A549 treated with CORT108297 at 1 μM for 4 hours (cell line): Measurements from ENCODE around the gene RMND1. TPM values are rescaled to one million over a fixed set of nuclear protein-coding genes. Genes with fewer than 3 reads are reported as not detected.

Experiments
- total RNA-seq: library from RNA; stranded (reverse); fragments of 200-300 nt; extraction: Qiagen RNA extraction; gene quantifications from 5 replicates; pipeline ENCODE4 v1.2.3, GENCODE V29; 2022

Gene RMND1
- total RNA-seq = 12.2 to 13.8 TPM (median 12.3 TPM) in 5 replicates

GRCh38 chr6:151451950-151452749 is at the start of gene RMND1:
TSS of gene RMND1 (minus strand) at chr6:151452126. CDS start at chr6:151445811, 6,315 bp downstream.

GRCh38 chr6:151493804-151494234 is 41.9 kb upstream of the RMND1 start, which contains the start of gene CCDC170:
TSS of gene CCDC170 (plus strand) at chr6:151494017. CDS start at chr6:151494129, 112 bp downstream.

GRCh38 chr6:151391471-151392413 is 60.2 kb downstream of the RMND1 start, which contains the start of gene ZBTB2:
TSS of gene ZBTB2 (minus strand) at chr6:151391559. CDS start at chr6:151373637, 17,922 bp downstream.

Other genes starting within 250 kb of the RMND1 start
- gene AKAP12, start 212.2 kb downstream of the RMND1 start, total RNA-seq = 94.8 to 169 TPM (median 161 TPM) in 5 replicates
- gene ZBTB2, start 60.6 kb downstream of the RMND1 start, total RNA-seq = 15.0 to 17.3 TPM (median 16.5 TPM) in 5 replicates
- gene CCDC170, start 41.9 kb upstream of the RMND1 start, total RNA-seq = 0.06 to 0.18 TPM (median 0.12 TPM) in 4 of 5 replicates, not detected in the other